Lower leg skin (tissue), 4 donors: ENCODE results near the gene NSDHL. TPM values are rescaled to one million over a fixed set of nuclear protein-coding genes. Genes with fewer than 3 reads are reported as not detected.

Experiments used
- DNase-seq, 2 donors: peaks; one replicate each; pipeline ENCODE4 v3.0.0-alpha.2; 2019; ENCODE audit warnings: low spot score in 2 of 2
- H3K4me3 ChIP-seq: fragments of 200-600 bp; sonication (generic); 2 replicates; pipeline ENCODE4 v1.5.1; 2017; ENCODE audit warnings: mild to moderate bottlenecking, low read depth; ENCODE audit not compliant: poor library complexity, severe bottlenecking
- POLR2A ChIP-seq, 2 donors: fragments of 450-650 bp; IDR thresholded peaks; one replicate each; pipeline ENCODE4 v1.6.1; 2016 to 2017; ENCODE audit warnings: antibody characterized with exemption in 2 of 2, mild to moderate bottlenecking in 1 of 2, moderate library complexity in 1 of 2
- WGBS, 2 donors: methylation state at CpG; one replicate each; pipeline ENCODE4 v1.1.5; 2018; 5-methylcytosine and 5-hydroxymethylcytosine counted together
- intact Hi-C: fragments of 100-400 bp; cut with DNase I; formaldehyde crosslinking; loops from one replicate; pipeline ENCODE4 v1.15.0; 2023; ENCODE audit warnings: low total_unique reads
- total RNA-seq, 4 donors: library from RNA; depleted of rRNA; stranded (reverse); fragments of >200 nt; gene quantifications; one replicate each; pipeline ENCODE4 v1.1.0, GENCODE V29; 2016
- TF ChIP-seq, protein P1 (sequence below), 3 donors: fragments of 450-650 bp; IDR thresholded peaks; one replicate each; pipeline ENCODE4 v1.5.1; 2016; ENCODE audit warnings: antibody characterized with exemption in 3 of 3, mild to moderate bottlenecking in 3 of 3, moderate library complexity in 2 of 3

NSDHL gene
- total RNA-seq, 4 donors from 2014 or later = 13.2 to 22.5 (median 17.9) TPM

DNA sequence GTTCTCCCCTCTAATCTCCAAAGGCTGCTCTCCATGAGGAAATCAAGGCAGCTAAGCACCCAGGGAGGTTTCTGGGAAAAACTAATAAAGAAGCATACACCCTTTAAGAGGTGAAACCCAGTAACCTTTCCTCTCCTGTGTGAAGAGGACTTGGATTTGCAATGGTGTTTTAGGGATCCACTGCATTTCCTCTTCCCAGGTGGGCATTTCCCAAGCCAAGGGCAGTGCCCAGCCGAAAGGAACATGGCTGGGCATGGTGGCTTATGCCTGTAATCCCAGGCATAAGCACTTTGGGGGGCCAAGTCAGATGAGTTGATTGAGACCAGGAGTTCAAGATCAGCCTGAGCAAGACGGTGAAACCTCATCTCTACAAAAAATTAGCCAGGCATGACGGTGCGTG, 61.6 kb downstream of the NSDHL start:
- intact Hi-C loops = no loop called here
- no peak for TF ChIP-seq POLR2A (IDR thresholded peaks at IDR 0.05)
- TF ChIP-seq, protein P1, sequence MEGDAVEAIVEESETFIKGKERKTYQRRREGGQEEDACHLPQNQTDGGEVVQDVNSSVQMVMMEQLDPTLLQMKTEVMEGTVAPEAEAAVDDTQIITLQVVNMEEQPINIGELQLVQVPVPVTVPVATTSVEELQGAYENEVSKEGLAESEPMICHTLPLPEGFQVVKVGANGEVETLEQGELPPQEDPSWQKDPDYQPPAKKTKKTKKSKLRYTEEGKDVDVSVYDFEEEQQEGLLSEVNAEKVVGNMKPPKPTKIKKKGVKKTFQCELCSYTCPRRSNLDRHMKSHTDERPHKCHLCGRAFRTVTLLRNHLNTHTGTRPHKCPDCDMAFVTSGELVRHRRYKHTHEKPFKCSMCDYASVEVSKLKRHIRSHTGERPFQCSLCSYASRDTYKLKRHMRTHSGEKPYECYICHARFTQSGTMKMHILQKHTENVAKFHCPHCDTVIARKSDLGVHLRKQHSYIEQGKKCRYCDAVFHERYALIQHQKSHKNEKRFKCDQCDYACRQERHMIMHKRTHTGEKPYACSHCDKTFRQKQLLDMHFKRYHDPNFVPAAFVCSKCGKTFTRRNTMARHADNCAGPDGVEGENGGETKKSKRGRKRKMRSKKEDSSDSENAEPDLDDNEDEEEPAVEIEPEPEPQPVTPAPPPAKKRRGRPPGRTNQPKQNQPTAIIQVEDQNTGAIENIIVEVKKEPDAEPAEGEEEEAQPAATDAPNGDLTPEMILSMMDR (IDR thresholded peaks at IDR 0.05) = no peak
- H3K4me3 ChIP-seq = no peak overlapping the region
- WGBS, 2 donors = 63 to 75% methylated on average over 4 of the region's 4 CpGs
- no peak for DNase-seq

DNA sequence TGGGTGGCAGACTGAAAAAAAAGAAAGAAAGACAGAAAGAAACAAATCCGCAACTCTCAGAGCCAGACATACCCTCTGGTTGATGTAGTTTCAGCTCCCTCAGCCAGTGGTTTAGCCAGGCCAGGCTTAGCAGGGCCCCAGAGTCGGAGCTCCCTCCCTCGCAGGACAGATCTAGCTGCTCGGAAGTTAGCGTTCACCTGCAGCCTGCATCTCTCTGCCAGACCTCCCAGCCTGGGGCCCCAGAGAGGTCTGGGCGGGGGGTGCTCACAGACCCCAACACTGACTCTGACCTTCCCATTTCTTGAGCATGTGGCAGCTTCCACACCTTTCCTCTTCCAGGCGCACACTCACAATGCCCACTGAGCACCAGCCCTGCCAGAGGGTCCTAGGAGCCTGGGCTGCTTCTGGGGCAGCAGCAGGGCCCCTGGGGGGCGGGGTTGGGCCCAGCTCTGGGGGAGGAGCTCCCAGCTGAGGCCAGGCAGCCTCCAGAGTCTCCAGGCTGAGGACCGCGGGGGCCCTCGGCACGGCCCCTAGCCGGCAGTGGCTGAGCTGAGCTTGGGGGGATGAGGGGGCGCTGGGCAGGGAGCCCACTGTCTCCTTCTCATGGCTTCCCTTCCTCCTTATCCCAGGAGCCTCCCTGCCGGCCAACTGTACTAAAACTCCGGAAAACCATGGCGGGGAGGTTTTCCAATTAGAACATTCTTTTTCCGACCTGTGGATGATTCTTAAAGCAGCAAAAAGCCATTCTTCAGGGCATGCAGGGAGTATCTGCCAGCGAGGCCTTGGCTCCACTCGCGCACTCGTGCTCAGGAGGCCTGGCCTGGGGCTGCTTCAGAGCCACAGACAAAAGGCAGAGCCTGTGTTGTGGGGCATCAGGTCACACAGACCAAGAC, 62.4 kb downstream of the NSDHL start:
- intact Hi-C loops = no loop called here
- TF ChIP-seq, protein P1 (IDR thresholded peaks at IDR 0.05) = no peak
- TF ChIP-seq POLR2A (IDR thresholded peaks at IDR 0.05) = no peak
- DNase-seq = no peak
- H3K4me3 ChIP-seq = no peak overlapping the region
- WGBS, 2 donors = 65 to 70% methylated on average over 11 to 20 of the region's 22 CpGs

DNA sequence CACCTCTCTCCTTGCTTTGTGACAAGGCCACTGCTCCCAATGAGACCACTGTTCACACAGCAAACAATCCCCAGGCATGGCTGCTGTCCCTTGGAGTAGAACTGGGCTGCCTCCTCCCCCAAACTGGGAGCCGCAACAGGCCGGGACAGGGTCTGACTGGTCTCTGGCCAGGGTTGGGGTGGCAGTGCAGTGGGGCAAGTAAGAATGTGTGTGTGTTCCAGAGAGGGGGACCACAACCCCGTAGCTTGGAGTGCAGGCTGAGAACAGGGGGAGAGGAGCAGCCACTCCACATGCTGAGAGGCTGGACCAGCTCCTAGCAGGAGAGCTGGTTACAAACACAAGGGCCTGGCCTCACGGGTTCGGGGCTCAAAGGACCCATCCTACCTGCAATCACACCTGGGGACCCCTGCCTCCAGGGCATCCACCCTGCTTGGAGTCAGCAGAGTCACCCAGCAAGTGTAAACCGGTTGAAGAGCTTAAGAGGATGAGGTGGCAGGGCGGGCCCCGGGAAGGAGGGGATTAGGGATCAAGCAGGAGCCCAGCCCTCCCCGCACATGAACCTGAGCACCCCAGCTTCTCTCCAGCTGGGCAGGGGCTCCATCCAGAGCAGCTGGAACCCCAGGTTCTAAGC, 63.2 kb downstream of the NSDHL start:
- TF ChIP-seq, protein P1 (IDR thresholded peaks at IDR 0.05) = no peak
- no peak for TF ChIP-seq POLR2A (IDR thresholded peaks at IDR 0.05)
- no peak overlapping the region for H3K4me3 ChIP-seq
- intact Hi-C loops = no loop called here
- DNase-seq = no peak
- WGBS, 2 donors = 56 to 73% methylated on average over 4 to 9 of the region's 9 CpGs

DNA sequence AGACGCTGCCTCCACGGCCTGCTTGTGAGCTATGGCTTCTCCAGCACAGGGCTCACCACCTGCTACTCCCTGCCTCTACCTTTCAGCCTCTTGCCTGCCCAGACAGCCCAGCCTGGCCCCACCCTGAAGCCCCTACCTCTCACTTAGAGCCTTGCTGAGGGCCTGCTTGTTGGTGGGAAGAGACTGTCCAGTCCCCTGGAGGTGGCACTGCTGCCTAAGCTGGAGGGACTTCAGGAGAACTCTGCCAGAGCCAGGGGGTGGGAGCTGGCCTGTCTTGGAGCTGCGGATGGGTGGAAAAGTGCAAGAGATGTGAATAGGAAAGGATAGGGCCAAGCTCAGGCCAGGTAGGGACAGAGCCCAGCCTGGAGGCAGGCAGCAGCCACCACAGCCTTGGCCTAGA, 64.3 kb downstream of the NSDHL start:
- DNase-seq = no peak
- H3K4me3 ChIP-seq = no peak overlapping the region
- intact Hi-C loops = no loop called here
- TF ChIP-seq POLR2A (IDR thresholded peaks at IDR 0.05) = no peak
- TF ChIP-seq, protein P1 (IDR thresholded peaks at IDR 0.05) = no peak
- WGBS, 2 donors = 56 to 83% methylated on average over 1 to 3 of the region's 3 CpGs

DNA sequence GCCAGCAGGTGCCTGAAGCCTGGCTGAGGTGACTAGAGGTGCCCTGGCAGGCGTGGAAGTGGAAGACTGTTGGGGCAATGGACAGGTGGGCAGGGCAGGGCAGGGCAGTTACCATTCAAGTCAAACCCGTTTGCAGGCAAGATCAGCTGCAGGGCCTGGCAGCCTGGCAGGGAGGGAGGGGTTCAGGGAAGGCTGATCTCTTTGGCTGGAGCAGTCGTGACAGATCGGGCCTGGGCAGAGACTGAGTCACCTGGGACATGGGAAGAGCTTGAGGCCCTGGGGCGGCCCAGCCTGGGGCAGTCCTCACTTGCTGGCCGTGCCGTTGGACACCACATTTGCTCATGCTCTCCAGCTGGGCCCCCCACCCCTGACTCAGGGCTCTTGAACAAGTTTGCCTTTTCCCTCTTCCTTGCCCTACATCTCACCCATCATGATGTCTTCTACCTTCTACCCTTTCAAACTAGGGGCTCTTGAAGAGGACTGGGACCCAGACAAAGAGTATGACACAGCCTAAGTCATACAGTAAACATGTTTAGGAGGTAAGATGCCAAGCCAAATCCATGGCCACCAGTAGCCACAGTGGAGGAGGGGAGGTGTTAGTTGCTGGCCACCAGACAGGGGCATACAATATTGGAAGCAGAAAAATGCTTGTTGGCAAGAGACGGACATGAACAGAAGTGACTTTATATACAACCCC, 65.0 kb downstream of the NSDHL start:
- intact Hi-C loops = no loop called here

More for the DNA sequence above, 65.0 kb downstream of the NSDHL start:
- TF ChIP-seq, protein P1 (IDR thresholded peaks at IDR 0.05) = no peak
- no peak for TF ChIP-seq POLR2A (IDR thresholded peaks at IDR 0.05)
- WGBS, 2 donors = 68% methylated on average over 7 to 8 of the region's 8 CpGs
- no peak overlapping the region for H3K4me3 ChIP-seq
- peak in 1 of 2 donors; percentile 55 for DNase-seq
